ENCODE results near the gene SLC6A6. TPM values are rescaled to one million over a fixed set of nuclear protein-coding genes. Genes with fewer than 3 reads are reported as not detected.
A peak's percentile ranks its signal among the peaks of the same experiment; 100 is the strongest.

Gene SLC6A6
- total RNA-seq, 2 experiments from 2014 or later: 38.6 to 38.7 TPM

DNA sequence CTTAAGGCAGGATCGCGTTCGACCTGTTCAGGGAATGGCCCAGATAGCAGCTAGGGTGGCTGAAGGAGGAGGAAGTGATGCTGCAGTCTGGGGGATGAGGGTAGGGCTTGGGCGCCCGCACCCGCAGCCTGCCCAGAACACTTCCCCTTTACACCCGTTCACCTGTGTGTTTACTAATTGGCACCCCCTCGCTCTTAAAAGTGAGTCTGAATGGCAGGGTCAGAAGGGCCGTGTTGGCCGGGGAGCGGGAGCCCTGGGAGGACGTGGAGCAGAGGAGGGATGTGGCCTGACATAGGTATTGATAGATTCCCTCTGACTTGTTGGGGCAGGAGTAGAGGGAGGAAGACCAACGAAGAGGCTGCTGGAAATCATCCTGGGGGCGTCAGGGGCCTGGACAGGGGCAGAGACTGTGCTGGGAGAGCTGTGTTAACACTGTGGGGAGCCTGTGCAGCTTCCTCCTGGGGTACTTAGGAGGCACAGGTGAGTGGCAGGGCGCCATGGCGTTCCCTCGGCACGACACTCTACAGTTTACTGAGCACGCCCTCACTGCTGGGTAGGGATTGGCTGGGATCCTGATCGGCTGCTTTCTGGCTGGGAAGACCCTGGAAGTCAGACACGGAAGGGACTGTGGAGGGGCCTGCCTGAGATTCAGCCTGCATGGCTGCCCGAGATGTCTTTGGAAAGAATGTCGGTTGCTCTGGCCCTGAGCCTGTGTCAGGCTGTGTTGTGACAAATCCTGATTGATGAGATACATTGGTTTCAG, 51.7 kb downstream of the SLC6A6 start:
- Mint-ChIP-seq H3K27me3 (no peaks in the 10 kb centered on the region), H3K4me1 (no peaks in the 10 kb centered on the region), H3K27ac (peak overlapping the region; percentile 68), H3K36me3 (peaks cover 3% of the 10 kb centered on the region), H3K4me3 (no peak overlapping the region), H3K9me3 (no peaks in the 10 kb centered on the region)
- no peak for DNase-seq

- no peak overlapping the region for H3K27ac Mint-ChIP-seq
- H3K9me3 Mint-ChIP-seq: no peaks in the 10 kb centered on the region
- no peak overlapping the region for H3K4me3 Mint-ChIP-seq
- H3K27me3 Mint-ChIP-seq: no peaks in the 10 kb centered on the region
- H3K36me3 Mint-ChIP-seq: peaks cover 3% of the 10 kb centered on the region
- no peaks in the 10 kb centered on the region for H3K4me1 Mint-ChIP-seq
- DNase-seq: no peak
Measured at GRCh38 chr3:14454639-14455310, 52.4 kb downstream of the SLC6A6 start.

- no peak for DNase-seq
- peaks cover 12% of the 10 kb centered on the region for H3K36me3 Mint-ChIP-seq
- no peak overlapping the region for H3K4me3 Mint-ChIP-seq
- no peaks in the 10 kb centered on the region for H3K9me3 Mint-ChIP-seq
- no peak overlapping the region for H3K27ac Mint-ChIP-seq
- H3K4me1 Mint-ChIP-seq: peaks cover 7% of the 10 kb centered on the region
- no peaks in the 10 kb centered on the region for H3K27me3 Mint-ChIP-seq
Measured at GRCh38 chr3:14455571-14456317, 53.3 kb downstream of the SLC6A6 start.

DNA sequence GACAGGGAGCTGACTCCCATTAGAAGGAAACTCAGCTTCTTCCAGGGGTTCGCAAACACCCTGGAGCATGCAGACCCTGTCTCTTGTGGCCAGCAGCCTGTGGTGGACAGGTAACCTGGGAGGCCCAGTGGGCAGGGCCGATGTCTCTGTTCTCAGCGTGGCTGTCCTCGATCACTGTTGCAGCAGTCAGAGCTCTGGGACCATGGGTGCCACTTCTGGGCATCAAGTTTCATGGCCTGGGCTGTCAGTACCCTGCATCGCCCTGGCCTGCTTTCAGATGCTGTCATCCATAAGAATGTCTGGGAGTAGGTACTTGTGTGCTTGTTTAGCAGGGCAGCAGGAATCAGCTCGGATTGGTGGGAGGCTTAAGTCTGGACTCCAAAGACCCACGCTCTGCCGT, 54.4 kb downstream of the SLC6A6 start:
- no peak overlapping the region for H3K27ac Mint-ChIP-seq

DNA sequence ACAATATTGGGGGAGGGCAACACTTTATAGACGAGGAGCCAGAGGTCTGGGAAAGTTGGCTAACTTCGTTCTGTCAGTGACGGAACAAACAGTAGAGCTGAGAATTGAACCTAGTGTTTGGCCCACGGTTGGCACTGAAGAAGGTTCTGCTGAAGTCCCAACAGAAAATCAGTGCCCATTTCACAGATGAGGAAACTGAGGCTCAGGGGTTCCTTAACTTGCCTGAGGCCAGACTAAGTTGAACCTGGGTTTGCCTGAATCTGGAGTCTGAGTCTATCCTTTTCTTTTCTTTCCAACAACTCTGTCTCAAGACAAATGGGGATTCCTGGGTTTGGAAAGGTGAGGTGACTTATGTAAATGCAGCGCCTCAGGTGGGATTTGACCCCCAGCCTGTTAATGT, 55.1 kb downstream of the SLC6A6 start:
- no peak overlapping the region for H3K4me3 Mint-ChIP-seq
- no peak overlapping the region for H3K27ac Mint-ChIP-seq
- H3K9me3 Mint-ChIP-seq: no peaks in the 10 kb centered on the region
- no peak for DNase-seq
- peaks cover 12% of the 10 kb centered on the region for H3K36me3 Mint-ChIP-seq
- peaks cover 12% of the 10 kb centered on the region for H3K4me1 Mint-ChIP-seq
- H3K27me3 Mint-ChIP-seq: no peaks in the 10 kb centered on the region

More for the DNA sequence above, 54.4 kb downstream of the SLC6A6 start:
- H3K4me1 Mint-ChIP-seq: peaks cover 8% of the 10 kb centered on the region
- peaks cover 12% of the 10 kb centered on the region for H3K36me3 Mint-ChIP-seq
- no peaks in the 10 kb centered on the region for H3K9me3 Mint-ChIP-seq
- DNase-seq: no peak
- no peaks in the 10 kb centered on the region for H3K27me3 Mint-ChIP-seq
- no peak overlapping the region for H3K4me3 Mint-ChIP-seq

- Mint-ChIP-seq H3K4me1 (peaks cover 17% of the 10 kb centered on the region), H3K36me3 (peaks cover 14% of the 10 kb centered on the region), H3K27me3 (no peaks in the 10 kb centered on the region), H3K9me3 (no peaks in the 10 kb centered on the region), H3K27ac (no peak overlapping the region), H3K4me3 (no peak overlapping the region)
- no peak for DNase-seq
Measured at GRCh38 chr3:14457999-14458398, 55.6 kb downstream of the SLC6A6 start.

- Mint-ChIP-seq H3K36me3 (peaks cover 14% of the 10 kb centered on the region), H3K4me3 (no peak overlapping the region), H3K27ac (no peak overlapping the region), H3K9me3 (no peaks in the 10 kb centered on the region), H3K4me1 (peaks cover 17% of the 10 kb centered on the region), H3K27me3 (no peaks in the 10 kb centered on the region)
- DNase-seq: no peak
Measured at GRCh38 chr3:14458434-14459275, 56.2 kb downstream of the SLC6A6 start.

- Mint-ChIP-seq H3K27ac (no peak overlapping the region), H3K4me1 (peaks cover 17% of the 10 kb centered on the region), H3K36me3 (peaks cover 14% of the 10 kb centered on the region), H3K27me3 (no peaks in the 10 kb centered on the region), H3K9me3 (no peaks in the 10 kb centered on the region), H3K4me3 (no peak overlapping the region)
- no peak for DNase-seq
Measured at GRCh38 chr3:14459384-14459783, 57.0 kb downstream of the SLC6A6 start.

- H3K27ac Mint-ChIP-seq: peak overlapping the region; percentile 28
- DNase-seq: no peak
- peaks cover 14% of the 10 kb centered on the region for H3K36me3 Mint-ChIP-seq
- H3K27me3 Mint-ChIP-seq: no peaks in the 10 kb centered on the region
- H3K9me3 Mint-ChIP-seq: no peaks in the 10 kb centered on the region
- no peak overlapping the region for H3K4me3 Mint-ChIP-seq
- peaks cover 17% of the 10 kb centered on the region for H3K4me1 Mint-ChIP-seq
Measured at GRCh38 chr3:14459787-14460186, 57.4 kb downstream of the SLC6A6 start.

DNA sequence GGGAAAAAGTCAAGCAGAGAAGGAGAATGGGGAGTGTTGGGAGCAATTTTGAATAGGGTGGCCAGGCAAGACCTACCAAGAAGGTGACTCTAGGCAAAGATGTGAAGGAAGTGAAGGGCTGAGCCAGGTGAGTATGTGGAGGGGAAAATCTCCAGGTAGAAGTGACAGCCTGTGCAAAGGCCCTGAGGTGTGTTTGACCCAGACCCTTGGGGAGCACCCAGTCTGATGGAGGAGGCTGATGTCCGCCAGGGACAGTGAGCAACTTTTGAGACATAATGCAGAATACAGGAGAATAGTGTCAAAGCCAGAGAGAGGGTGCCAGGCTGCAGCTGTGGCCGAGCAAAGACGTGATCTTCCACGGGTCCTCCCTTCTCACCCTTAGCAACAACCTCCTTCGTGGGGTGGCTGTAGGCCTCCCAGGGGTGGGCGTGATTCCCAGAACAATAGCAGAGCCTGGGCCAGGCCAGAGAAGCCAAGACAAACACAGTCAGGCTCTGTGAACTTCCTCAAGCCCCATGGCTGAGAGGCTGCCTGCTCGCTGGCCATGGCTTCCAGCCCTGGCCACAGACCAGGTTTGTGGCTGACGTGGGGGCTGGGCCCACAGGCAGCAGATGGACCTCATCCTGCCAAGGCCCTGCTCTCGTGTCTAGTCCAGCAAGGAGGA, 58.1 kb downstream of the SLC6A6 start:
- no peaks in the 10 kb centered on the region for H3K27me3 Mint-ChIP-seq
- no peaks in the 10 kb centered on the region for H3K9me3 Mint-ChIP-seq
- H3K4me1 Mint-ChIP-seq: peaks cover 17% of the 10 kb centered on the region
- no peak overlapping the region for H3K4me3 Mint-ChIP-seq
- no peak for DNase-seq
- H3K27ac Mint-ChIP-seq: peak overlapping the region; percentile 28
- H3K36me3 Mint-ChIP-seq: peaks cover 14% of the 10 kb centered on the region

- H3K27me3 Mint-ChIP-seq: no peaks in the 10 kb centered on the region
- no peaks in the 10 kb centered on the region for H3K9me3 Mint-ChIP-seq
- H3K27ac Mint-ChIP-seq: peak overlapping the region; percentile 54
- H3K36me3 Mint-ChIP-seq: peaks cover 14% of the 10 kb centered on the region
- DNase-seq: no peak
- H3K4me3 Mint-ChIP-seq: no peak overlapping the region
- peaks cover 17% of the 10 kb centered on the region for H3K4me1 Mint-ChIP-seq
Measured at GRCh38 chr3:14461006-14461747, 58.8 kb downstream of the SLC6A6 start.

GRCh38 chr3:14461748-14462324, 59.4 kb downstream of the SLC6A6 start:
- H3K4me1 Mint-ChIP-seq: peaks cover 17% of the 10 kb centered on the region
- H3K4me3 Mint-ChIP-seq: no peak overlapping the region
- no peaks in the 10 kb centered on the region for H3K27me3 Mint-ChIP-seq
- peaks cover 14% of the 10 kb centered on the region for H3K36me3 Mint-ChIP-seq
- peak overlapping the region; percentile 51 for H3K27ac Mint-ChIP-seq
- no peaks in the 10 kb centered on the region for H3K9me3 Mint-ChIP-seq
- peak; percentile 14 for DNase-seq

DNA sequence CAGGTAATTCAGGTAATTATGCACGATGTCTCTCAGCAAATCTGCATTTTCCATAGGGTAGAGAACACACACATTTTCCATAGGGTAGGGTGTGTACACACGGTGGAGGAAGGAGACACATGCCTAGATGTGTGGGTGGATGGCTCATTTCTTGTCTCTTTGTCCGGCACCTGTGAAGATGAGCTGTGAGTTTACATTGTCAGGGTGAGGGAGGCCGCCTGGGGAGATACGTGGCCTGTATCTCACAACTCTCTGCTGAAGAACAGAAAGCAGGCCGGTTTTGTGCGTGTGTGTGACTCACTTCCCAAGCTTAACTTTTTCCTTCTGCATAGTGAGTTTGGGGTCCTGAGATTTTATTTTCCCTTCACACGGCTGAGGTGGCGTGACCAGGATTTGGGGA, 60.3 kb downstream of the SLC6A6 start:
- DNase-seq: peak; percentile 14
- Mint-ChIP-seq H3K9me3 (no peaks in the 10 kb centered on the region), H3K4me1 (peaks cover 19% of the 10 kb centered on the region), H3K27me3 (no peaks in the 10 kb centered on the region), H3K27ac (peak overlapping the region; percentile 72), H3K36me3 (peaks cover 16% of the 10 kb centered on the region), H3K4me3 (no peak overlapping the region)
